Measurements from ENCODE around the gene EDIL3.

EDIL3 gene

DNA sequence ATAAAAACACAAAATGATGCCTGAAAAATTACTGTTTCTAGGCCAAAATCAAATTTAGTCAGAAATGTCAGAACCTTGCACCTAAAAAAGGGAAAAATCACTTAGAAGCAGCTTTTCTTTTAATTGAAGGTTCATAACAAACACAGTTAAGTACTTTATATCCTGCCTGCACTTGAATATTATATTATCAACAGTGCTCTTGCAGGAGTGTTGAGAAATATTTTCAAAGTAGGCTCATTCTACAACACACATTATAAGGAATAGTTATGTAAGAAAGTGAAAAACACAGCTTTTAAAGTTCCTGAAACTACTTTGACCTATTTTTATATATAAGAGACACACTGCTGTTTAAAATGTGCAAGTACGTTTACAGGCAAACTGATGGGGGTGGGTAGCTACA lies 8.3 kb downstream of the EDIL3 start:
- Histone ChIP-seq H3K36me3 (ENCODE audit: control insufficient read depth, insufficient read depth, low read length) (no peaks in the 10 kb centered on the region), H3K4me1 (ENCODE audit: control insufficient read depth, insufficient read depth, low read length) (peaks cover 11% of the 10 kb centered on the region), H3K27ac (ENCODE audit: low read depth, low read length) (no peak overlapping the region), H3K9ac (ENCODE audit: low read depth, low read length) (no peak overlapping the region), H3K27me3 (ENCODE audit: control insufficient read depth, insufficient read depth, low read length) (no peaks in the 10 kb centered on the region), H3K4me3 (ENCODE audit: low read depth, low read length) (no peak overlapping the region), H3K9me3 (ENCODE audit: control insufficient read depth, insufficient read depth, low read length) (no peaks in the 10 kb centered on the region)

DNA sequence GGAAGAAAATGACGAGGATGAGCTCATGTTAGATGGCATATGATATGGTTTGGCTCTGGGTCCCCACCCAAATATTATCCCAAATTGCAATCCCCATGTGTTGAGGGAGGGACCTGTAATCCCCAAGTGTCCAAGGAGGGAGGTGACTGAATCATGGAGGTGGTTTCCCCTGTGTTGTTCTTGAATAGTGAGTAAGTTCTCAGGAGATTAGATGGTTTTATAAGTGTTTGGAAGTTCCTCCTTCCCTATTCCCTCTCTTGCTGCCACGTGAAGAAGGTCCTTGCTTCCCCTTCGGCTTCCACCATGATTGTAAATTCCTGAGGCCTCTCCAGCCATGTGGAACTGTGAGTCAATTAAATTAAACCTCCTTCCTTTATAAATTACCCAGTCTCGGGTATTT lies 10.1 kb downstream of the EDIL3 start:
- no peak overlapping the region for H3K27ac ChIP-seq (ENCODE audit: low read depth, low read length)
- no peaks in the 10 kb centered on the region for H3K36me3 ChIP-seq (ENCODE audit: control insufficient read depth, insufficient read depth, low read length)

DNA sequence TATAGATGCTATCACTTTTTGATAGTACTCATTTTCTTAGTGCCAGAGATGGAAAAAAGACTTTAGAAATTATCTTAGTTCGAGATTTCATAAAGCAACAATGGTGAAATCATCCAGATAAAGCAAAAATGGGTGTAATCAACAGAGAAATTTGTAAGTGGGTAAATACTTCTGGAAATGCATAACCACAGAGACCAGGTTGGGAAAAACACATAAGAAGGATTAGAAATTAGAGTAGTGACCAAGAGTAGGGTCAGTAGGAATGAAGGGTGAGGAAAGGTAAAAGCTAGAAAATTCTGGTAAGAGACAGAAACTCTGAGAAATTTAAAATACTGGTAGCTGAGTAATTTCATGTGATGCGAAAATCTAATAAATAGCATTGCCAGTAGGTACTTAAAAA lies 11.2 kb downstream of the EDIL3 start:
- Histone ChIP-seq H3K4me3 (ENCODE audit: low read depth, low read length) (no peak overlapping the region), H3K27ac (ENCODE audit: low read depth, low read length) (no peak overlapping the region), H3K27me3 (ENCODE audit: control insufficient read depth, insufficient read depth, low read length) (no peaks in the 10 kb centered on the region), H3K9ac (ENCODE audit: low read depth, low read length) (no peak overlapping the region), H3K9me3 (ENCODE audit: control insufficient read depth, insufficient read depth, low read length) (no peaks in the 10 kb centered on the region), H3K36me3 (ENCODE audit: control insufficient read depth, insufficient read depth, low read length) (no peaks in the 10 kb centered on the region), H3K4me1 (ENCODE audit: control insufficient read depth, insufficient read depth, low read length) (peaks cover 3% of the 10 kb centered on the region; the same call in 1 of the 2 replicates)

More for the DNA sequence above, 10.1 kb downstream of the EDIL3 start:
- Histone ChIP-seq H3K4me1 (ENCODE audit: control insufficient read depth, insufficient read depth, low read length) (peaks cover 3% of the 10 kb centered on the region; the same call in 1 of the 2 replicates), H3K9ac (ENCODE audit: low read depth, low read length) (no peak overlapping the region), H3K9me3 (ENCODE audit: control insufficient read depth, insufficient read depth, low read length) (no peaks in the 10 kb centered on the region), H3K27me3 (ENCODE audit: control insufficient read depth, insufficient read depth, low read length) (no peaks in the 10 kb centered on the region), H3K4me3 (ENCODE audit: low read depth, low read length) (no peak overlapping the region)

- Histone ChIP-seq H3K36me3 (ENCODE audit: control insufficient read depth, insufficient read depth, low read length) (no peaks in the 10 kb centered on the region), H3K9ac (ENCODE audit: low read depth, low read length) (no peak overlapping the region), H3K4me3 (ENCODE audit: low read depth, low read length) (no peak overlapping the region), H3K27me3 (ENCODE audit: control insufficient read depth, insufficient read depth, low read length) (no peaks in the 10 kb centered on the region), H3K4me1 (ENCODE audit: control insufficient read depth, insufficient read depth, low read length) (peaks cover 3% of the 10 kb centered on the region; the same call in 1 of the 2 replicates), H3K27ac (ENCODE audit: low read depth, low read length) (no peak overlapping the region), H3K9me3 (ENCODE audit: control insufficient read depth, insufficient read depth, low read length) (no peaks in the 10 kb centered on the region)
Observed at GRCh38 chr5:84372066-84372695, 12.5 kb downstream of the EDIL3 start.

DNA sequence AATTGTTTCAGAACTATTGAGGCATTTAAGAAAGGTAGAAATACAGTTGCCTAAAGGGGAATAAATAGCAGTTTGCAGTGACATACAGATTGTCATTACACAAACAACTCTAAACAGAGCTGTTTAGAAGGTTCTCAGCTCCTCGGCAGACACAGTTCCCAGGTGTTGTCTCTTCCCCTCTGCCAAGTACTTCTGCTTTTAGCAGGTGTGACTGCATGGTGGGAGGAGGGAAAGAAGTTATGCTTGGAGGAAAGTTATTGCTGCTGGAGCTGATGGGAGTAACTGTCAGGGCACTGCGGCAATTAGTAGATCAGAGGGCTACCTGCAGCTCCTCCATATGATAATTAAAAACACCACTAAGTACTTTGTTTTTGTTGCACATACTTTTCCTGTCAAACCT lies 14.5 kb downstream of the EDIL3 start:
- H3K27me3 ChIP-seq (ENCODE audit: control insufficient read depth, insufficient read depth, low read length) = no peaks in the 10 kb centered on the region
- H3K27ac ChIP-seq (ENCODE audit: low read depth, low read length) = no peak overlapping the region
- H3K4me1 ChIP-seq (ENCODE audit: control insufficient read depth, insufficient read depth, low read length) = no peaks in the 10 kb centered on the region; the same call in 1 of the 2 replicates
- H3K4me3 ChIP-seq (ENCODE audit: low read depth, low read length) = no peak overlapping the region
- no peak overlapping the region for H3K9ac ChIP-seq (ENCODE audit: low read depth, low read length)
- no peaks in the 10 kb centered on the region for H3K9me3 ChIP-seq (ENCODE audit: control insufficient read depth, insufficient read depth, low read length)
- no peaks in the 10 kb centered on the region for H3K36me3 ChIP-seq (ENCODE audit: control insufficient read depth, insufficient read depth, low read length)

DNA sequence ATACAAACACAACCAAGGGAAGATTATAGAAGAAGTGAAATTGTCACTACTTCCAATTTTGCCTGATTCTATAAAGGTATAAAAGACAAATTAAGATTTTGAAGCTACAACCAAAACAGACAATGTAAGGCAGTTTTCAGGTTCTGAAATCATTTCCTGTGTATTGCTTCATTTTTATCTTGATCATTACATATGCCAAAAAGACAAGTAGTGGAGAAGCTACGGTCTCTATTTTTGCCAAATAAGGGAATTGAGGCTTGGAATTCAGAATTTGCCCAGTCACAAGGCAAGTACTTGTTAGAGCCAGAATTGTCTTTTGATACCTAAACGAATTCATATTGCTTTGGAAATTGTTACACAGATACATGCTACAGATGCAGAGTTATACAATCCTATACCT lies 20.6 kb downstream of the EDIL3 start:
- no peaks in the 10 kb centered on the region for H3K27me3 ChIP-seq (ENCODE audit: control insufficient read depth, insufficient read depth, low read length)
- H3K4me3 ChIP-seq (ENCODE audit: low read depth, low read length) = no peak overlapping the region
- H3K9me3 ChIP-seq (ENCODE audit: control insufficient read depth, insufficient read depth, low read length) = no peaks in the 10 kb centered on the region
- no peaks in the 10 kb centered on the region for H3K36me3 ChIP-seq (ENCODE audit: control insufficient read depth, insufficient read depth, low read length)
- H3K27ac ChIP-seq (ENCODE audit: low read depth, low read length) = no peak overlapping the region
- no peak overlapping the region for H3K9ac ChIP-seq (ENCODE audit: low read depth, low read length)
- no peaks in the 10 kb centered on the region for H3K4me1 ChIP-seq (ENCODE audit: control insufficient read depth, insufficient read depth, low read length)

DNA sequence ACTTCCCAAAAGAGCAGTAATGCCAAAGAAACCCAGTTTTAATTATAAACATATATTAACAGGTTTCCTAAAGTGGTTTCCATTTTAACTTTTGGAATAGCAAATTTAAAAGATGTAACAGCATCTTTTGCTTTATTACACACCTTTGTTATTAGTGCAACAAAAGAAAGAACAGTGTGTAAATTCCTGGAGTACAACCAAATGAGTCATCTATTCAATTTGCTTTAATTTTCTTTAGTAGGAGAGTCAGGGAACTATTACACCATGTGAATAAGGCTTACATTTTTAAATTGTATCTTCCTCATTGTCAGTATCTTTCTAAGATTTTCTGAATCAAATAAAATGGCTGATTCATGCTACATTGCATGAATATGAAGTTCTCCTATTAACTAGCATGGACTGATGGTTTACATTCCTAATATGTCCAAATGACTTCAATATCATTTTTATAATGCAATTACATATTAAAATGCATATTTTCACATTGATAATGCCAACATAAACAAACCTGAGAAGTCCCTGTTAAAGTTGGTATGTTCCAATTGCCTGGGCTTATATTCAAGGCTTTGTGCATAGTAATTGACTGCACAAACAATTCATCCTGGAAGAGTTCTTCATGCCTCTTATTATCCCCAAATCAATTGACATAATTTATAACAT lies 22.5 kb downstream of the EDIL3 start:
- Histone ChIP-seq H3K4me3 (ENCODE audit: low read depth, low read length) (no peak overlapping the region), H3K9me3 (ENCODE audit: control insufficient read depth, insufficient read depth, low read length) (no peaks in the 10 kb centered on the region), H3K27ac (ENCODE audit: low read depth, low read length) (no peak overlapping the region), H3K36me3 (ENCODE audit: control insufficient read depth, insufficient read depth, low read length) (no peaks in the 10 kb centered on the region), H3K4me1 (ENCODE audit: control insufficient read depth, insufficient read depth, low read length) (no peaks in the 10 kb centered on the region), H3K27me3 (ENCODE audit: control insufficient read depth, insufficient read depth, low read length) (no peaks in the 10 kb centered on the region), H3K9ac (ENCODE audit: low read depth, low read length) (no peak overlapping the region)

DNA sequence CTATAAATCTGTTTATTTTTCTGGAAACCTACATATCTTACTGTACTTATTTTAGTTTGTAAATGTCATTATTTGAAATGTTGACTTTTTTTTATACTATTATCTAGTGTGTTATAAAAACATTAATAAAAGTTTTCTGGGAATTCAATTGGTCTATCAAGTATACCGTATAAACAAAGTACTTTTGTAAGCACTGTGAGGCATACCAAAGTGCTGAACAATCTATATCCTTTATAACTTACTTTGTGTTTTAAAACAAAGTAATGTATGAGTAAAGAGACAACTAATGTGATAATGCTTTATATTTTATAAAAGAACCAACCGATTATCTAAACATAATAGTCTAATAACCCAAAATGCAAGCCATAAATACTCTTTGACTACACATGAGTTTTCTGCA lies 23.1 kb downstream of the EDIL3 start:
- H3K9me3 ChIP-seq (ENCODE audit: control insufficient read depth, insufficient read depth, low read length) = no peaks in the 10 kb centered on the region
- H3K4me1 ChIP-seq (ENCODE audit: control insufficient read depth, insufficient read depth, low read length) = no peaks in the 10 kb centered on the region
- no peak overlapping the region for H3K27ac ChIP-seq (ENCODE audit: low read depth, low read length)
- H3K27me3 ChIP-seq (ENCODE audit: control insufficient read depth, insufficient read depth, low read length) = no peaks in the 10 kb centered on the region
- H3K36me3 ChIP-seq (ENCODE audit: control insufficient read depth, insufficient read depth, low read length) = no peaks in the 10 kb centered on the region
- H3K4me3 ChIP-seq (ENCODE audit: low read depth, low read length) = no peak overlapping the region
- H3K9ac ChIP-seq (ENCODE audit: low read depth, low read length) = no peak overlapping the region

DNA sequence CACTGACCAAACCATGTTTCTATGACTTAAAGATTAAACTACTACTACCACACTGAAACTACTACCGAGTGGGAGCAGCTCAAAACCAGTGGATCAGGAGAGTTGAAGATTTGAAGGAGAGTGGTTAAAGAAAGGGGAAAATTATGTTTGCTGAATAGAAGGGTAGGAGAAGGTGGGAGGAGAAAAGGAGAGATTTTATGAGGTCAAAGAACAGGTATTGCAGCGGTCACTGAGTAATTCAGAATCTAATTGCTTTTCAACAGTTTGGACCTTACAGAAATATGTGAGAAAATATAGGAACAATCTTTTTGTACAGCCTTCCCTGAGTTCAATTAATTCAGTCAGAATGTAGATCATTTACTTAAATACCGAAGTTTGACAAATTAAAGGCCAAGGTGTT lies 24.6 kb downstream of the EDIL3 start:
- no peak overlapping the region for H3K9ac ChIP-seq (ENCODE audit: low read depth, low read length)
- H3K27ac ChIP-seq (ENCODE audit: low read depth, low read length) = no peak overlapping the region
- H3K9me3 ChIP-seq (ENCODE audit: control insufficient read depth, insufficient read depth, low read length) = no peaks in the 10 kb centered on the region
- no peaks in the 10 kb centered on the region for H3K36me3 ChIP-seq (ENCODE audit: control insufficient read depth, insufficient read depth, low read length)
- no peak overlapping the region for H3K4me3 ChIP-seq (ENCODE audit: low read depth, low read length)
- no peaks in the 10 kb centered on the region for H3K4me1 ChIP-seq (ENCODE audit: control insufficient read depth, insufficient read depth, low read length)
- H3K27me3 ChIP-seq (ENCODE audit: control insufficient read depth, insufficient read depth, low read length) = no peaks in the 10 kb centered on the region

DNA sequence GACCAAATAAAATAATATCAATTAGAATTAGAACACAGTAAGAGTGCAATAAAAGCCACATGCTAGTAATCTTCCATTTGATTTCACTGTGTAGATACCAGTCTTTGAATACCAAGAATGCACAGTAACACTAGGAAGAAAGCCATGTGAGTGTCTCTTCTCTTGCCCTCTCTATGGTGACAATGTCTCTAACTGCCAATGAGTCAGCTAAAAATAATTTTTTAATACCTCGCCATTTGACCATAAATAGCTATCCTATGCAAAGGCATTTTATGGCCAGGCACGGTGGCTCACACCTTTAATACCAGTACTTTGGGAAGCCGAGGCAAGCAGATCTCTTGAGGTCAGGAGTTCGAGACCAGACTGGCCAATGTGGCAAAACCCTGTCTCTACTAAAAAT lies 30.6 kb downstream of the EDIL3 start:
- Histone ChIP-seq H3K9me3 (ENCODE audit: control insufficient read depth, insufficient read depth, low read length) (no peaks in the 10 kb centered on the region), H3K27me3 (ENCODE audit: control insufficient read depth, insufficient read depth, low read length) (no peaks in the 10 kb centered on the region), H3K27ac (ENCODE audit: low read depth, low read length) (no peak overlapping the region), H3K4me3 (ENCODE audit: low read depth, low read length) (no peak overlapping the region), H3K36me3 (ENCODE audit: control insufficient read depth, insufficient read depth, low read length) (no peaks in the 10 kb centered on the region), H3K9ac (ENCODE audit: low read depth, low read length) (no peak overlapping the region), H3K4me1 (ENCODE audit: control insufficient read depth, insufficient read depth, low read length) (no peaks in the 10 kb centered on the region)

DNA sequence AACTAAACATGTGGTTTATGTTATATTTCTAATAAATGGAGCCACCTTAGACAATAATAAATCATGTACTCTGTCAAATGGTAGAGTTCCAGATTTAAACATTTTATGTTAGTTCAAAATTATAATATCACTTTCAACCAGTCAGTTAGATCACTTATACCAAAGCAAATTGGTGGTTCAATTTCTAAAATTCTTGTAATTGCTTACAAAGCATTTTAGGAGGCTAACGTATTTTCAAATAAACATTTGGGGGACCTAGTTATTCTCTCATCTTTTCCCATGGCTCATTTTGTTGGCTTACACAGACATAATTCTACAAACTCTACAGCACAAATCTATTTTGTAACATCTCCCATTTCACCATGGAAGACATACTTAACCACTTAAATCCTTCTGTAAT lies 39.9 kb downstream of the EDIL3 start:
- Histone ChIP-seq H3K27me3 (ENCODE audit: control insufficient read depth, insufficient read depth, low read length) (no peaks in the 10 kb centered on the region), H3K9me3 (ENCODE audit: control insufficient read depth, insufficient read depth, low read length) (no peaks in the 10 kb centered on the region), H3K36me3 (ENCODE audit: control insufficient read depth, insufficient read depth, low read length) (no peaks in the 10 kb centered on the region), H3K9ac (ENCODE audit: low read depth, low read length) (no peak overlapping the region), H3K27ac (ENCODE audit: low read depth, low read length) (no peak overlapping the region), H3K4me3 (ENCODE audit: low read depth, low read length) (no peak overlapping the region), H3K4me1 (ENCODE audit: control insufficient read depth, insufficient read depth, low read length) (peaks cover 40% of the 10 kb centered on the region)
